Subcutaneous adipose tissue (tissue), 4 donors: ENCODE measurements around the gene C20orf144. TPM values are rescaled to one million over a fixed set of nuclear protein-coding genes. Genes with fewer than 3 reads are reported as not detected.

Source experiments
- CTCF ChIP-seq: fragments of 450-650 bp; IDR thresholded peaks from one replicate; pipeline ENCODE4 v1.5.1; 2016; ENCODE audit warnings: low read depth, mild to moderate bottlenecking, control low read depth, antibody characterized with exemption, moderate library complexity
- total RNA-seq, 4 donors: library from RNA; depleted of rRNA; stranded (reverse); fragments of >200 nt; gene quantifications; one replicate each; pipeline ENCODE4 v1.1.0, GENCODE V29; 2016

C20orf144 gene
- total RNA-seq, 4 donors from 2014 or later = not detected

GRCh38 chr20:33651562-33652048, 10.5 kb upstream of the C20orf144 start:
- no peak for TF ChIP-seq CTCF

GRCh38 chr20:33653218-33653899, 8.8 kb upstream of the C20orf144 start:
- TF ChIP-seq CTCF = no peak

- no peak for TF ChIP-seq CTCF
Measured at GRCh38 chr20:33653900-33654596, 8.1 kb upstream of the C20orf144 start.

DNA sequence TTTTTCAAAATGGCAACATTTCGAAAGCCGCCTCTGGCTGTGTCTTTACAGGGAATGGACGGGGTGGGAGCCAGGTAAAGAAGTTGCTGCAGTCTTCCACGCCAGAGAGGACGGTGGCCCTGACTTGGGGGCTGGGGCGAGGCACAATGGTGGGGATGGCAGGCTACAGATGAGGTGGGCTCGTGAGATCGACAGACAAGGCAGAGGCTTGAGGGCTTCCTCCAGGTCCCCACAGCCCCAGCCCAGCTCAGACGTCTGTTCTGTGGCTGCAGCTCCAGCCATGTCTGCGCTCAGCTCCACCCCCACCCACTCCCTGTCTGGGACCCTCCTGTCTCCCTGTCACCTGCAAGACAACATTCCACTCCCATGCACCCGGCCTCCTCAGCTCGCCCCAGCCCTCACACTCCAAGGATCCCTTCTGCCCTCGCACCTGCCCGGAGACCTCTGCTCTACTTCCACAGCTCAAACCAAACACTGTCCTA, 7.4 kb upstream of the C20orf144 start:
- no peak for TF ChIP-seq CTCF

- no peak for TF ChIP-seq CTCF
Measured at GRCh38 chr20:33655164-33655563, 7.0 kb upstream of the C20orf144 start.

DNA sequence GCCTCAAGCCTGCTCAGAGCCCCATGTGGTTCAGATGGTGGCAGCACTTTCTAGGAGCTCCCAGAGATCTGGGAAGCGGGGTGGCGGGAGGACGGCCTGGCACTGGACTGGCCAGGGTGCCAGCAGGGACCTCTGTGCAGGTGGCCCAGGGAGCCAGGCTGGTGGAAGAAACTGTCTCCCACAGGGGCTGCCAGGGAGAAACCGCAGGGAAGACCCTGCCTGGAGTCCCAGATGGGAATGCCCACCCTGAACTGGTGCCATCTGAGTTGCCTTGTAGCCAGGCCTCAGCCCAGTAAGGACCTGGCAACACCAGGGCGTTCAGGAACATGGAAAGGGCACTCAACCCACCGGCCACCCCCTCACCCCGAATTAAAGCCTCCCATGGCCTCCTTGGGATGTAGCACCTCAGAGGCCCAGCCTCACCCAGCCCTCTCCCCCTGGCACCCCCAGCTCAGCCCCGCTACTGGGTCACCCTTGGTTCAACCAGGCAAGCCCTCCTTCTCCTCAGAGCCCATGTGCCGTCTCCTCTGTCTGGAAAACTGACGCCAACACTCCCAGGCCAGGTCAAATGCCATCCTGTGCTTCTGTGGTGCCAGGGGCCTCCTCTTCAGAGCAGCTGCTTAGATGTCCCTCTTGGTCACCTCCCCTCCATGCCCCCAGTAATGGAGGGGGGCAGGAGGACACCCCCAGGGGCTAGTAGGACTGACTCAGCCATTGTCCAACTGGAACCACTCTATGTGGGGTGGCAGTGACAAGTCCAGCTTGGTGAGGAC, 5.9 kb upstream of the C20orf144 start:
- no peak for TF ChIP-seq CTCF
